Endothelial cell of umbilical vein (primary cell): ENCODE data around the gene ZC3H18.

ENCODE experiments used
- CTCF ChIP-seq, 2 donors: IDR thresholded peaks; 1 replicate in 1 of 2; 2 replicates in 1 of 2; pipeline ENCODE4 v1.5.1; 2011; ENCODE audit warnings: low read length in 2 of 2, mild to moderate bottlenecking in 2 of 2, moderate library complexity in 2 of 2, control low read depth in 1 of 2, inconsistent platforms in 1 of 2, low read depth in 1 of 2; ENCODE audit not compliant: insufficient read depth in 1 of 2; ENCODE audit errors: extremely low read depth in 1 of 2
- EZH2 ChIP-seq: IDR thresholded peaks from 2 replicates; pipeline ENCODE4 v1.6.1; 2012; ENCODE audit warnings: borderline replicate concordance, low read depth, mild to moderate bottlenecking, moderate library complexity, low read length, inconsistent platforms; ENCODE audit not compliant: severe bottlenecking
- FOS ChIP-seq: IDR thresholded peaks from 2 replicates; pipeline ENCODE4 v1.6.1; 2011; ENCODE audit warnings: mild to moderate bottlenecking, low read length, moderate library complexity, borderline replicate concordance; ENCODE audit not compliant: insufficient read depth
- POLR2A ChIP-seq: IDR thresholded peaks from 2 replicates; pipeline ENCODE4 v1.6.1; 2012; ENCODE audit warnings: low read depth, mild to moderate bottlenecking, control low read depth, low read length
- POLR2AphosphoS5 ChIP-seq: IDR thresholded peaks from 2 replicates; pipeline ENCODE4 v1.6.1; 2012; ENCODE audit warnings: low read depth, mild to moderate bottlenecking, control low read depth, low read length, moderate library complexity; ENCODE audit not compliant: insufficient read depth

GRCh38 chr16:88588754-88589153, 18.6 kb downstream of the ZC3H18 start:
- no peak for TF ChIP-seq POLR2A
- no peak for TF ChIP-seq CTCF (IDR thresholded peaks at IDR 0.05; ENCODE audit: extremely low read depth in 1 of 2, insufficient read depth in 1 of 2, low read depth in 1 of 2, low read length in 2 of 2)
- TF ChIP-seq EZH2, result no peak
- no peak for TF ChIP-seq FOS
- no peak for TF ChIP-seq POLR2AphosphoS5
